Measurements from ENCODE around the gene MTMR2.

Gene MTMR2

GRCh38 chr11:95918056-95918455 is 5.9 kb downstream of the MTMR2 start:
- no peak for DNase-seq (ENCODE audit: low read depth in 2 of 2)

DNA sequence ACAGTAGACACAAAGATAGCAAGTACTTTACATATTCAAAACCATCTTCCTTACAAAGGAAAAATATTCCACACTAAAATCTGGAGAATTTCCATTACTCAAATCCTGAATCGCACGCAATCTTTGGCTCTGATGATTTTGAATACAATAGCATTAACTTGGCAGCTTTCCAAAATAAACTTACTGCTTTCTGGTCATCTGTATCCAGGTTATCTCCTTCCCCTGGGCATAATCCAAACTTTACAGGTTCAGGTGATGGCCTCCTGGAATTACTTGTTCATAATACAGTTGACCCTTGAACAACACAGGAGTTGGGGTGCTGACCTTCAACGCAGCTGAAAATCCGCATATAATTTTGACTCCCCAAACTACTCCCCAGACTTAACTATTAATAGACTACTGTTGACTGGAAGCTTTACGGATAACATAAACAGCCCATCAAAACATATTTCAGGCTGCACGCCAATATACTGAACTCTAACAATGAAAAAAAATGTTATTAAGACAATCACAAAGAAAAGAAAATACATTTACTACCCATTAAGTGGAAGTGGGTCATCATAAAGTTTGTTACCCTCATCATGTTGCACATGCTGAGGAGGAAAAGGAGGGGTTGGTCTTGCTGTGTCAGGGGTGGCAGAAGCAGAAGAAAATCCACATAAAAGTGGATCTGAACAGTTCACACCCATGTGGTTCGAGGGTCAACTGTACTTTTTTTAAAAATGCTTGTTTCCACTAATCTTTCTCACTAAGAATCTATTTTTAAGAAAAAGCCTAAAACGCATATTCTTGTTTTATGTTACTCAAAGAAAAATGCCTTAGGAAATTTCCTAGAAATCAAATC is 6.5 kb downstream of the MTMR2 start:
- no peak for DNase-seq (ENCODE audit: low read depth in 2 of 2)

DNA sequence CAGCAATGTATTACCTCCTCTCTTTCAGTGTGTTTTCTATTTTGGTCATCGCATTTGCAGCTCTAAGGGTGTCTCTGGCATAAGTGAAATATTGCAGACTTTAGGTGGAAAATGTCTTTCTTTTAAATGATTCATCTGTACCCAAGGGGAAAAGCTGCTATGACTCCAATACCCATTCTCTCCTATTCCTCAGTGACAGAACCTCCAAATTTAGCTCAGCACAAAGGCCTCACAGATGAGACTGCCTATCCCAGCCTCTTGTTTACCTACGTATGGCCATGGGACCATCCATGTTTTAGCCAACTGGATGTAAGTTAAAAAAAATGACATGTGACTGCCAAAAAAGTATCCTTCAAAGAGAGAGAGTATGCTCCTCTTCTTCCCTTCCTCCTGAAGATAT is 7.9 kb downstream of the MTMR2 start:
- DNase-seq (ENCODE audit: low read depth in 2 of 2), result no peak

DNA sequence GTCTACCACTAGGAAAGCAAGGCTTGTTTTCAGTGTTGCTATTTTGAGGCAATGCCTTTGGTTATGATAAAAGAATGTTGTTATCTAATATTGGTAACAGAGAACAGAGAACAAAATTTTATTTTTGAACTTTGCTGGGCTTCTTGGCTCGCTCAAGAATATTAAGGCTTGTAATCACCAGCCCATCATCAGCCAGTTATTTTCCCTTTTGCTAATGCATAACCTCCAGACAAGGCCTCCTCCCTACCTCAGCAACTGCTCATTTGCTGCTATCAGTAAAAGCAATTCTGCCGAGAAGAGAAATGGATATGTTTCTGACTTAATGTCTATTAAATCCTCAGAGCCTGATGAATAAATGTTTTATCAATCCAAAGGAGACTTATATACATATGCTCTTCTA is 8.9 kb downstream of the MTMR2 start:
- no peak for DNase-seq (ENCODE audit: low read depth in 2 of 2)

GRCh38 chr11:95913830-95914615 is 9.9 kb downstream of the MTMR2 start:
- DNase-seq (ENCODE audit: low read depth in 2 of 2), result no peak

- DNase-seq (ENCODE audit: low read depth in 2 of 2), result no peak
Observed at GRCh38 chr11:95912902-95913560, 10.9 kb downstream of the MTMR2 start.

- no peak for DNase-seq (ENCODE audit: low read depth in 2 of 2)
Observed at GRCh38 chr11:95911369-95911759, 12.5 kb downstream of the MTMR2 start.

- DNase-seq (ENCODE audit: low read depth in 2 of 2), result no peak
Observed at GRCh38 chr11:95910638-95911368, 13.1 kb downstream of the MTMR2 start.

DNA sequence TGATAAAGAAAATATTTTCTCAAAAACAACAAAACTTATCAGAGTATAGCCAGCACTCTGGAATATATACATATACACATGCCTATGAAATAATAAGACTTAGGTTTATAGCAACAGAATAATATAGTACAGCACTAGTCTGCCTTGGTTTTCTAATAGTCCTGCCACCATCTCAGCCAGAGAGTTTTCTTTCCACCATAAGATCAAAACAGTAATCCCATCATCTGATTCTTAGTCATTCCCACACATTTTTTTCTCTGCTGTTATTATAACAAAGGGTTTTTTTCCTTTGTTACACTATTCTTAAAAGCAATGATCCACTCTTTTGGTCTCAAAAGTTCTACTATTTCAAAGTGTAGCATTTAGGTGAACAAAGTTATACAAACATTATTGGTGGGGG is 15.1 kb downstream of the MTMR2 start:
- no peak for DNase-seq (ENCODE audit: low read depth in 2 of 2)

DNA sequence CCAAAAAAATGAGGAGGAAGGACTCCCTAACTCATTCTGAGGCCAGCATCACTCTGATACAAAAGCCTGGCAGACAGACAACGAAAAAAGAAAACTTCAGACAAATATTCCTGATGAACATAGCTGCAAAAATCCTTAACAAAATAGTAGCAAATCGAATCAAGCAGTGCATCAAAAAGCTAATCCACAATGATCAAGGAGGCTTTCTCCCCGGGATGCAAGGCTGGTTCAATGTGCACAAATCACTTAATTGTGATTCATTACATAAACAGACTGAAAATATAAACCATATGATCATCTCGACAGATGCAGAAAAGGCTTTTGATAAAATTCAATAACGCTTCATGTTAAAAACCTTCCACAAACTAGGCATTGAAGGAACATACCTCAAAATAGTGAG is 16.4 kb downstream of the MTMR2 start:
- no peak for DNase-seq (ENCODE audit: low read depth in 2 of 2)

DNA sequence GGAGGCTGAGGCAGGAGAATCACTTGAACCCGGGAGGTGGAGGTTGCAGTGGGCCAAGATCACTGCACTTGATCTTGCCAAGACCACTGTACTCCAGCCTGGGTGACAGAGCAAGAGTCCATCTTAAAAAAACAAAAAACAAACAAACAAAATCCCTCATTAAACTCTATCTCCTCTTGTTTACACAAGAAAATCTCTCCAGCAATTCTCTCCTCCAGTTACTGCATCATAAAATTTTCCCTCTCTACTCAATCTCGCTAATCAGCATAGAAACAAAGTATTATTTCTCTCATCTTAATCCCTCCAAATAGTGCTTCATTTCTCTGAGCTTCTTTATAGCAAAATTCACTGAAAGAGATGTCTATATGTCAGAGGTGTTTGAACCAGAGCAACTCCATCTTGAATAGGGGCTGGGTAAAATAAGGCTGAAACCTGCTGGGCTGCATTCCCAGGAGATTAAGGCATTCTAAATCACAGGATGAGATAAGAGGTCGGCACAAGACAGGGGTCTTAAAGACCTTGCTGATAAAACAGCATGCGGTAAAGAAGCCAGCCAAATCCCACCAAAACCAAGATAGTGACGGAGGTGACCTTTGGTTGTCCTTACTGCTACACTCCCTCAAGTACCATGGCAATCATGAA is 19.8 kb downstream of the MTMR2 start:
- DNase-seq (ENCODE audit: low read depth in 2 of 2), result no peak

- no peak for DNase-seq (ENCODE audit: low read depth in 2 of 2)
Observed at GRCh38 chr11:95898782-95899181, 25.1 kb downstream of the MTMR2 start.

DNA sequence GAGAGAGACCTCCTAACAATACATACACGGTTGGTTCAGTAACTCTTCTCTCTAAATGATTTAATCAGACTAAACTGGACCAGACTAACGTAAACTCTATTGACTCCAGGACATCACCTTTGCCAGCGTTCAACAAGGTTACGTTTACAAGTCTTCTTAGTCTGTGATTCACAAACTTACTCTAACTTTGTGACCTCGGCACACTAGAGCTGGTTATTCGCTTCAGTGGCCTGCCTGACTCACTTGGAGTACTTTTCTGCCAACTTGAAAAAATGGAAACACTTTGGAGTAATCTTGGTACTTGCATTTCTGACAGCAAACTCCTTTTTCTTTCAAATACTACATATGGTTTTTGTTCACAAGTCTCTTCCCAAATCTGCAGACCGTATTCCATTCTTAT is 26.2 kb downstream of the MTMR2 start:
- DNase-seq (ENCODE audit: low read depth in 2 of 2), result no peak

GRCh38 chr11:95895815-95896214 is 28.1 kb downstream of the MTMR2 start:
- no peak for DNase-seq (ENCODE audit: low read depth in 2 of 2)

DNA sequence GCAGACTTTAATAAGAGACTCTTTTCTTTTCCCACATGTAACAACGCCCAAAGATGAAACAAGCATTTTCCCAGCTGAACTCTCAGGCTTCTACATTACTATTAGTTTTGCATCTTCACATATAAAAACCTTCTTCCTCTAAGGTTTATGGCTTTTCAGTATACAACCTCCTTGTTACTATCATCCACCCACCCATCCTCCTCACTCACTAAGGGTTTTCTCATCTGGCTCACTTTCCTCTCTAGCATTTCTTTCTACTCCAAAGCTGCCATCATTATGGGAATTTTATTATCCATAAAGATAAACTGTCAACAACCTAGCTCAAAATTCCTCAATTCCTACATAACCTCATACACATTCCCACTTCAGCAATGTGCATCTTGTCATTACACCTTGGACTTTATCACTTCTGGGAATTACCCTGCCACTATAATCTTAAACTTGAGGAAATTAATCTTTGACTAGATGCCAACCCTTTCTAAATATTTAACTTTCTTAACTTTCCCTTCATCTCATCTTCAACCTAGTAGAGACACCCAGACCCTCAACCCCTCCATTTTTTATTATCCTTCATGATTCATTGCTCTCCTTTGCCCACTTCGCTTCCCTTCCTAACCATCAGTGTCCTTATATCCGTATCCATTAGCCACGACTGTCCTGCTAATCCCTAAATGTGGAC is 30.9 kb downstream of the MTMR2 start:
- no peak for DNase-seq (ENCODE audit: low read depth in 2 of 2)

DNA sequence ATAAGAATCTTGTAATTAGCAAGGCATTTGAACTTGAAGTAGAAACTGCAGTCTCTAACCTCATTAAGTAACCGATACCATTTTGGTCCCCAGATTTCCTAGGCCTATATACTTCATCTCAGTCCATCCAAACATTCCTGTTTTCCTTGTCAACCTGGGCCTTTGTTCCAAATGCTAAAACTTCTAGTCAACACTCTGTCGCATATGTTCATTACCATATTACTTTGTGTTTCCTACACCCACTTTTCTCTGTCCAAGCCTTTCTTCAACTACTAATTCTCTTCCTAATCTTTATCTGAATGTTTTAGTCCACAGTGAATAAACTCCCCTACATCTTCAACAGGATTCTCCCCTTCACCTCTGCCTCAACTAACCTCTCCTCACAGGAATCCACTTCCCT is 31.4 kb downstream of the MTMR2 start:
- no peak for DNase-seq (ENCODE audit: low read depth in 2 of 2)

- DNase-seq (ENCODE audit: low read depth in 2 of 2), result no peak
Observed at GRCh38 chr11:95891423-95892170, 32.3 kb downstream of the MTMR2 start.

DNA sequence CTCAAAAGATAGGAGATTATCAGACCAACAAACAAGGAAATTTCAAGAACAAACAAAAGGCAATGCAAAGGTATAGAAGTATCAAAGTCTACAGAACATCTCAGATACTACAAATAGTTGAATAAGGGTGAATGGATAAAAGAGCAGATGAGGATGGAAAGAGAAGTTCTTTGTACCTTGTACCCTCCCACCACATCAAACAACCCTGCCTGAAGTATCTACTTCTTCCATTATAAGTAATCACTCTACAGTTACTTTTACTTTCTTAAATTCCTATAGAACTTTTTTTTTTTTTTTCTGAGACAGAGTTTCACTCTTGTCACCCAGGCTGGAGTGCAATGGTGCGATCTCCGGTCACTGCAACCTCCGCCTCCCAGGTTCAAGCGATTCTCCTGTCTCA is 35.1 kb downstream of the MTMR2 start:
- DNase-seq (ENCODE audit: low read depth in 2 of 2), result no peak

DNA sequence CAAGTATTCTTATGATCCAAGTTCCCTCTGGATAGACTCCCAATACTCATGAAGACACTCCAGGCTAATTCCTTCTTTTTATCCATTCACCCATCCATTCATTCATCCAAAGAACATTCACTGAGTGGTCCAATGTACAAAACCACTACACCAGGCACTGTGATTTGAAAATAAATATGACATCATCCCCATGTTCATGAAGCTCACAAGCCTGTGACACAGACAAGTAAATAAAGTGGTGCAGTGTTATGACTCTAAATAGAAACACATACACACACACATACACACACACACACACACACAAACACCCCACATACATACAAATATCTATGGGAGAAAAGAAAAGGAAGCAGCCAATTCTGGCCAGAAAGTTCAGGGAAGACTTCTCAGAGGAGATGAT is 35.5 kb downstream of the MTMR2 start:
- DNase-seq (ENCODE audit: low read depth in 2 of 2), result no peak

GRCh38 chr11:95886462-95886861 is 37.4 kb downstream of the MTMR2 start:
- no peak for DNase-seq (ENCODE audit: low read depth in 2 of 2)
